Pulmonary artery endothelial cell (primary cell): Measurements from ENCODE around the gene ANGPTL7. TPM values are rescaled to one million over a fixed set of nuclear protein-coding genes. Genes with fewer than 3 reads are reported as not detected.
"Not testable (repeated sequence)": the region's sequence is repeated elsewhere in the genome, so short reads cannot be mapped to it uniquely, and the experiment has no call there.

ENCODE experiments used
- DNase-seq: peaks from one replicate; pipeline ENCODE4 v3.0.0-alpha.2; 2011; ENCODE audit warnings: low read depth, low spot score
- total RNA-seq: library from RNA; depleted of rRNA; stranded (reverse); fragments of >200 nt; gene quantifications from 2 replicates; pipeline ENCODE4 v1.2.3, GENCODE V29; 2014

The ANGPTL7 gene
- total RNA-seq, 1 donor from 2014 or later: not detected

DNA sequence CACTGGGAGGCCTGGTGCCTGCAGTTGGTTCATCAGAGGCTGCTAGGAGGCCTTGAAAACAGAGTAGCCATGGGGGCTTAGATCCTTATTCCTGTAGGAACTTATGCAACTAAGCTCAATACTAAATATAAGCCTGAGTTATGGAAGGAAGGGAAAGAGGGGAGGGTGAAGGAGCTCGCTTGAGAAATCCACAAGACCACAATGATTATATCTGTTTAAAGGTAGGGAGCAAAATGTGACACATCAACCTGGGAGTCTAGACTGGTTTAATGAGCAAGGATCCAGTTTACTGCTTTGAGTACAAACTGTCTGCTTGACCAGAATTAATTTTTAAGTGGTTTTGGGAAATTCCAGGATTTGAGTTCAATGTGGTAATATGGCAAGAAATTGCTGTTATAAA lies 20.4 kb upstream of the ANGPTL7 start:
- no peak for DNase-seq

GRCh38 chr1:11169202-11169601 lies 20.0 kb upstream of the ANGPTL7 start:
- DNase-seq: no peak

- no peak for DNase-seq
Observed at GRCh38 chr1:11170102-11170501, 19.1 kb upstream of the ANGPTL7 start.

DNA sequence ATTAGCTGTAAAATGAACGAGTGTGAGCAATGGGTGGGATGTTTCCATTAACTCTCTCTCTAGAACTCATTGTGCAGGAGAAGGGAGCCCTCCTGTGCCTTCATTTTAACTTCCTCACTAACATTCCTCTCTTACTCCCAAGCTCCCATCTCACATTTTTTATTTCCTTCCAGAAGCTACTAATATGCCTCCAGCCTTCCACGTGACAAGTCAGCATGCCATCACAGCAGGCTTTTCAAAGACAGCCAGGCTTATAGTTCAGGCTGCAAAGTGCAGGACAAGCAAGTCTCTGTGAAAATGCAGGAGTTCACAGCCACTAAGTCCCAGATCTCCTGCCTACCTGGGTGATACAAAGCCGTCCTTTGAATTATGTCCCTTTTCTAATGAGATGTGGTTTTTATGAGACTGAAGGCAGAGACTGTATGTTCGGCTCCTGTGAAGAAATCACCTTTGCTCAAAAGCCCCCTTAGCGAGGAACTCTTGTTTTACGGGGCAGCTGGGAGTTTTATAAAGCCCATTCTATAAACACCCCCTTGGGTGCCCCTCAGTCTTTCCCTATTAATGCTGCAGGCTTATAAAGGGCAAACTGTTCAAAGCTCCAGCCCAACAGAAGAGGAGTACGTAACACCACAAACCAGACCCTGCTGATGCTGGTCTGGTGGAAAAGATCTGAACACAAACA lies 14.8 kb upstream of the ANGPTL7 start:
- DNase-seq: no peak

GRCh38 chr1:11175461-11175860 lies 13.7 kb upstream of the ANGPTL7 start:
- DNase-seq: no peak

DNA sequence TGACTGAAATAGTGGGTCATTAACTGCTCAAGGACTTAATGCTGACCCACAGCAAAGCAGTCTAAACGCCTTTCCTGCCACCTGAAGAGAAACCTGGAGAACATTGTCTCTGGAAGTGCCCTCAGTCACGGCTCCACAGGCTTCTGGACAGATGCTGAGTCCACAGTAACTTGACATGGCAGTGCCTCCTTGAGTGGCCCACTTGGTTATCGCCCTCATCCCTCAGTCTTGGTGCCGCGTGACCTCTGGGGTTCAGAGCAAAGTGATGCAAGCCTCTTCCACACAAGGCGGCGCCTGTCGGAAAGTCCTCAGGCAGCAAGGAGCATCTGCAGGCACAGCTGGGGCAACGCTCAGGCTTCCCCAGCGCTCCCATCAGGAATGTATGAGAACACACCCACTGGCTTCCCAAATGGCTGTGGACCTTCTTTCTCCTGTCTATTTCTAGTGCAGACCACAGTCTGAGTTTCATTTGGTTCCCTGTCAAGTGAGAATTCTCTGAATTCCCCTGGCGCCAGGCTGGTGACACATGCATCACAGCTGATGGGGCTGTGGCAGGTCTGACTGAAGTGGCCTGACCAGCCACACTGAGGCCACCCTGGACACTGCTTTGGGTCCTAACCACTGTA lies 13.0 kb upstream of the ANGPTL7 start:
- DNase-seq: no peak

- DNase-seq: no peak
Observed at GRCh38 chr1:11178021-11179015, 10.8 kb upstream of the ANGPTL7 start.

GRCh38 chr1:11179125-11179524 lies 10.0 kb upstream of the ANGPTL7 start:
- DNase-seq: no peak

DNA sequence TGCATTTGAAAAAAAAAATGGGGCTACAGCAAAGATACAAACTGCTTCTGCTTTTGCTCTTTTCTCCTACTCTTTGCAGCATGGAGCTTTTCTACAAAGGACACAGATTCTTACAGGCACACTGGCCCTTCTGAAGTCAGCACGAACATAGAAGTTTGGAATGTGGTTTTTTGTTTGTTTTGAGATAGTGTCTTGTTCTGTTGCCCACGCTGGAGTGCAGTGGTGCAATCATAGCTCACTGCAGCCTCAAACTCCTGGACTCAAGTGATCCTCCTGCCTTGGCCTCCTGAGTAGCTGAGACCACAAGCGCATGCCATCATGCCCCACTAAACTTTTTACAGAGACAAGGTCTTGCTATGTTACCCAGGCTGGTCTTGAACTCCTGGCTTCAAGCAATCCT lies 9.4 kb upstream of the ANGPTL7 start:
- not testable (repeated sequence) for DNase-seq

- DNase-seq: no peak
Observed at GRCh38 chr1:11180342-11180744, 8.8 kb upstream of the ANGPTL7 start.

- DNase-seq: no peak
Observed at GRCh38 chr1:11182884-11183283, 6.3 kb upstream of the ANGPTL7 start.

- no peak for DNase-seq
Observed at GRCh38 chr1:11184973-11185372, 4.2 kb upstream of the ANGPTL7 start.

DNA sequence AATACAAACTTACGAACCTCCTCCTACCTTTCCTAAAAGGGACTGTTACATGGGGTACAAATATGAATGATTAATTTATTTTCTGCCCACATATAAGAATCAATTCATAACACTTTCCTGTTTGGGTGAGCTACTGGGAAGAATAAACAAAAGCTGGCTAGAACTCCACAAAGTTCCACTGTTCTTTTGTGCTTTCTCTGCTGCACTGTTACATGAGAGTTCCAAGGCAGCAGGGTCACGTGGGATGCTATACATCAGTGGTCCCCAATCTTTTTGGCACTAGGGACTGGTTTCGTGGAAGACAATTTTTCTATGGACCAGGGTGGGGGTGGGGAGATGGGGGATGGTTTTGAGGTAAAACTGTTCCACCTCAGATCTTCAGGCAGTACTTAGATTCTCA lies 2.2 kb upstream of the ANGPTL7 start:
- no peak for DNase-seq

GRCh38 chr1:11187494-11187893 lies 1.7 kb upstream of the ANGPTL7 start:
- no peak for DNase-seq

DNA sequence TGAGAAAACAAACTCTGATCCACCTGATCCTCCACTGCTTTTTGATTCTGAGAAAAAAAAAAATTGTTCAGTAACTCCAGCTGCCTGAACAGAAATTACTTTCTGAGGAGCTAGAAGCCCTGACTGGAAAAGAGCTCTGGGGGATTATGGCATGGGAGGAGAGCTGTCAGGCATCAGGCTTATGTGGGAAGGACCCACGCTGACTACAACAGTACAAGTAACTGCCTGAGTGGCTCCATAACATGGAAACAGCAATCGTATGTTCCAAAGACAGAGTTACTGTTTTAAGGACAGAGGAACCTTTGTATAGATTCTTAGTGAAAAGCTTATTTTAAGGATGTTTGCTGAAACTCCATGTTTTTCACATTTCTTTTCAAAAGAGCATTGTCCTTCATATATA lies 1.2 kb upstream of the ANGPTL7 start:
- DNase-seq: no peak

DNA sequence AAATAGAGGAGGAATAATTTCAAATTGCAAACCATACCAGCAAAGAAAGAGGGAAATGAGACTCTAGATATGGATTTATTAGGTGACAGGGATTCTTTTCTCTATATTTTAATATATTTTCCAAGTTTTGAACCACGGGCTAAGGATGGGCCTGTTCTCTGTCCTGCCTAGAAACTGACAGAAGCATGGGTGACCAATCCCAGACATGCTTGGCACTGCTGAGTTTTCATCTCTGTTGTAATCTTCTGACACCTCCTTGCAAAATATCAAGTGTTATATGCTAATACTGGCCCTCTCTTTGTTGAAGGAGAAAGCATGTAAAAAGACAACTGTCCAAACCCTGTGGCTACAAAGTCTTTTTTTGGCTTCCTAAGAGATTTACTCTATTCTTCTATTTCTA lies 774 bp upstream of the ANGPTL7 start:
- no peak for DNase-seq

DNA sequence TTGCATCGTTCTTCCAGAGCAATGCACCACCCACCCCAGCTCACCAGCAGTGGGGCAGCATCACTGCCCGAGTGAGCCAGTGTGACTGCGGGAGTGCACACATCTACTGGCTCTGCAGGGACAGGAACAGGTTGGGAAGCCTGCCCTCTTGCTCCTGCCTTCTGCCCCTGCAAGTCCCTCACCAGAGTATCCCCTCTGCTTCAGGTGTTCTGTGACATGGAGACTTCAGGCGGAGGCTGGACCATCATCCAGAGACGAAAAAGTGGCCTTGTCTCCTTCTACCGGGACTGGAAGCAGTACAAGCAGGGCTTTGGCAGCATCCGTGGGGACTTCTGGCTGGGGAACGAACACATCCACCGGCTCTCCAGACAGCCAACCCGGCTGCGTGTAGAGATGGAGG lies 4.2 kb downstream of the ANGPTL7 start:
- no peak for DNase-seq

DNA sequence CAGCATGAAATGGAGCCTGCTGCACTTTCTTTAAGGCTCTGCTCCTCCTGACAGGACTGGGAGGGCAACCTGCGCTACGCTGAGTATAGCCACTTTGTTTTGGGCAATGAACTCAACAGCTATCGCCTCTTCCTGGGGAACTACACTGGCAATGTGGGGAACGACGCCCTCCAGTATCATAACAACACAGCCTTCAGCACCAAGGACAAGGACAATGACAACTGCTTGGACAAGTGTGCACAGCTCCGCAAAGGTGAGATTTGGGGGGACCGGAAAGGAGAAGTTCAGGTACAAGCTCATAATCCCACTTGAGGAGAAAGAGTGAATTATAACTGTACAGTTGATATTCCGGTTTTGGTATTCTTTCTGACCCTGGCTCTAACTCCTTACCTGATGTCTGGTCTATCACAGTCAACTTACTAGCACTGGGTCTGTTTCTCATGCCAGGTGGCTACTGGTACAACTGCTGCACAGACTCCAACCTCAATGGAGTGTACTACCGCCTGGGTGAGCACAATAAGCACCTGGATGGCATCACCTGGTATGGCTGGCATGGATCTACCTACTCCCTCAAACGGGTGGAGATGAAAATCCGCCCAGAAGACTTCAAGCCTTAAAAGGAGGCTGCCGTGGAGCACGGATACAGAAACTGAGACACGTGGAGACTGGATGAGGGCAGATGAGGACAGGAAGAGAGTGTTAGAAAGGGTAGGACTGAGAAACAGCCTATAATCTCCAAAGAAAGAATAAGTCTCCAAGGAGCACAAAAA lies 5.4 kb downstream of the ANGPTL7 start:
- no peak for DNase-seq

DNA sequence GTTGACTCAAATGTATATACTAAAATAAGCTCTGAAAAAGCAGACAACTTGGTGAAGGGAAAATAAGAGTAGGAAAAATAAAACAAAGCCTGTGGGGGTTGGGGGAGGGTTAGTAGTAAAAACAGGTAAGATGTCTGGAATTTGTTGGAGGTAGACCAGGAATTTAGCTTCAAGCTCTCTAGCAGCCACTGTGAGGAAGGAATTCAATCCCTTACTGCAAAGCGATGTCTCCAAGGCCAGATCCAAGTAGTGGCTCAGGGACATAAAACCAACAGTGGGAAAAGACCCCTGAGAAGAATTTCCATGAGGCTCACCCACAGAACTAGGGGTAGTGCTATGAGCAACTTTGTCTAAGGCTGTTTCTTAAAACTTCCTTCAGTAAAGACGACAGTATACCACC lies 7.8 kb downstream of the ANGPTL7 start:
- no peak for DNase-seq

DNA sequence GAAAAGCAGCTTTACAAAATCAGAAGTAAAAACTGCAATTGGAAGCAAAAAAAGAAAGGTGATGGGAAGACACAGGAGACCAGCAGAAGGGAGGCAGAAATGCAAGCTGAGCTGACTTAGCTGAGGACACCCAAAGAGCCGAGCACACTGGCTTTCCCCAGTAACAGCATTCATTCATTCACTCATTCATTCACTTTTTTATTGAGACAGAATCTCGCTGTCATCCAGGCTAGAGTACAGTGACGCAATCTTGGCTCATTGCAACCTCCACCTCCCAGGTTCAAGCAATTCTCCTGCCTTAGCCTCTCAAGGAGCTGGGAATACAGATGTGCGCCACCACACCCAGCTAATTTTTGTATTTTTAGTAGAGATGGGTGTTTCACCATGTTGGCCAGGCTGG lies 8.2 kb downstream of the ANGPTL7 start:
- no peak for DNase-seq

DNA sequence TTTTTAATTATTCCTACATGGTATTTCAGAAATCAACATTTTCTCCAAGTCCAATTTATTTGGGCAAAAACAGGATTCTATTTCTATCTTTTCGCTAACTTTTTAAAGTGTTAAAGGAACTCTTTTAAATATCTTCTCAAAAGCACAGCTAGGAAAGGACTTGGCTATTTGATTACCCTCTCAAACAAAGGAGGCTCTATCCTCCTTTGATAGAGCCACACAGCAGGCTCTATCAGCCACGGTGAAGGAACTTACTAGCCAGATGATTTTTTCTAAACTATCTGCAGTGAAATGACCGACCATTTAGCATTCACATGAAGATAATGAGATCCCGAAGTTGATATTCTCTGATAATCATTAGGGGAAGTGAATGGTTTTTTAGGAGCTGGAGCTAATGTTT lies 9.1 kb downstream of the ANGPTL7 start:
- no peak for DNase-seq
